Stomach (tissue), 4 donors: ENCODE data around the gene CGN.

ENCODE experiments used
- CTCF ChIP-seq, 7 experiments: fragments of 450-650 bp in 4 of 7; fragments of 200-600 bp in 3 of 7; sonication (generic) in 3 of 7; IDR thresholded peaks; one replicate each; pipeline ENCODE4 v1.5.1; 2016 to 2019; ENCODE audit warnings: antibody characterized with exemption in 7 of 7, control low read depth in 2 of 7, mild to moderate bottlenecking in 1 of 7
- POLR2A ChIP-seq, 4 donors: fragments of 450-650 bp; IDR thresholded peaks; one replicate each; pipeline ENCODE4 v1.6.1; 2016; ENCODE audit warnings: antibody characterized with exemption in 4 of 4, control low read depth in 2 of 4, mild to moderate bottlenecking in 1 of 4, moderate library complexity in 1 of 4

DNA sequence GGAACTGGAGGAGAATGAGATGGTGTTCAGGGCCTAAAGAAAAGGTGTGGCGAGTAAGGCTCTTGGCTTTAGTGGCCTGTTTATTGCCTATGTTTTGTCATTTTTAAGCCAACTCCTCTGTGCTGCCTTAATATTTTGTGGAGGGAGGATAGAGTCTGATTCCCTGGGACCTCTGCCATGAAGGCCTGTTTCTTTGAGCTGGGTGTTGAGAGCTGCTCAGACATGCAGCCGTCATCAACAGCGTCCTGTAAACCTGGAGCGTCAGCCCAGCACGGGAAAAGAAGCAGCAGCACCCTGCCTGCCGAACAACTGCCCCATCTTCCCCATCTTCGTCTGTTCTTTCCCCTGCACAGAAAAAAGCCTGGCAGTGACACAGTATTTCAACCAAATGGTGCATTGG is 73.6 kb downstream of the CGN start:
- TF ChIP-seq CTCF (IDR thresholded peaks at IDR 0.05) (no peak), POLR2A (IDR thresholded peaks at IDR 0.05) (no peak)
